ENCODE measurements around the gene ANKRD1.

GRCh38 chr10:90917968-90918318 lies 2.9 kb downstream of the ANKRD1 start:
- TF ChIP-seq, protein P1, sequence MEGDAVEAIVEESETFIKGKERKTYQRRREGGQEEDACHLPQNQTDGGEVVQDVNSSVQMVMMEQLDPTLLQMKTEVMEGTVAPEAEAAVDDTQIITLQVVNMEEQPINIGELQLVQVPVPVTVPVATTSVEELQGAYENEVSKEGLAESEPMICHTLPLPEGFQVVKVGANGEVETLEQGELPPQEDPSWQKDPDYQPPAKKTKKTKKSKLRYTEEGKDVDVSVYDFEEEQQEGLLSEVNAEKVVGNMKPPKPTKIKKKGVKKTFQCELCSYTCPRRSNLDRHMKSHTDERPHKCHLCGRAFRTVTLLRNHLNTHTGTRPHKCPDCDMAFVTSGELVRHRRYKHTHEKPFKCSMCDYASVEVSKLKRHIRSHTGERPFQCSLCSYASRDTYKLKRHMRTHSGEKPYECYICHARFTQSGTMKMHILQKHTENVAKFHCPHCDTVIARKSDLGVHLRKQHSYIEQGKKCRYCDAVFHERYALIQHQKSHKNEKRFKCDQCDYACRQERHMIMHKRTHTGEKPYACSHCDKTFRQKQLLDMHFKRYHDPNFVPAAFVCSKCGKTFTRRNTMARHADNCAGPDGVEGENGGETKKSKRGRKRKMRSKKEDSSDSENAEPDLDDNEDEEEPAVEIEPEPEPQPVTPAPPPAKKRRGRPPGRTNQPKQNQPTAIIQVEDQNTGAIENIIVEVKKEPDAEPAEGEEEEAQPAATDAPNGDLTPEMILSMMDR (IDR thresholded peaks at IDR 0.05), result no peak
- TF ChIP-seq POLR2AphosphoS5 (IDR thresholded peaks at IDR 0.05) (no peak), POLR2A (IDR thresholded peaks at IDR 0.05) (no peak)
